Stimulated activated CD4-positive, alpha-beta T cell treated with anti-CD3 and anti-CD28 coated beads, TNF-alpha, amount 100 ng/mL, for 24 hours (primary cell): Measurements from ENCODE around the gene CGREF1.

Source experiments
- DNase-seq, 3 experiments: peaks; one replicate each; pipeline ENCODE4 v3.0.0-alpha.2; 2020; ENCODE audit warnings: low read depth in 3 of 3

CGREF1 gene

DNA sequence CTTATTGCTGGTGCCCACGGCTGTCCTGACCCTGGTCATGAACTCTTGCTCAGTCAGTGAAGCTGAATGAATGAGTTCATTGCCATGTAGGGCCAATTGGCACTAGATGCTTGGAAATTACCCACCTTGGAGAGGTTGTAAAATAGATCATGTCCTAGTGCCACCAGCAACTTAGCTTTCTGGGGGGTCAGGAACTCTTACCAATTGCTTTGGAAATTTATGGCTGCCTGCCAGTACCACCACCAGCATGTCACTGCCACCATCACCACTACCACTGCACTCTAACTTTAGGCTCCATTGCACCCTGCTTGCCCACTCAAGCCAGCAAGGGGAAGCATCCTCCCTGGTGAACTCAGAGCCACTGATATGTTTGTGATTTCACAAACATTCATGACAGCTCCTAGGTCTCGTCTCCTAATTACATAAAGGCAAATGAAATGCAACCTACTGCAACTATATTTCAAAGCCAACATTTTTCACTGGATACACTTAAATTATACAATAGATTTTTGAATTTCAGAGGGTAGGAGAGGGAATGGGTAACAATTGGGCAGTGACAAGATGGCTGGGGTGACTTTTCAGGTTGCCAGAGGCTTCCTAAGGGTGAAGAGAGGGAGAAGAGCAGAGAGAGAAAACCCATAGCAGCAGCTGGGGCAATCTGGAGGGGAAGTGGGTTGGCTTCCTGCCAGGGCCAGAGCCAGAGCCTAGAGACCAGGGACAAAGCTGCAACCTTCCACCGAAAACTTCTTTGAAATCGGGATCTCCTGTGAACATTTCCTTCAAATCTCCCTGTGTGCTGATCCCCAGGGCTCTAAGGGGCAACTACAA is 44.0 kb downstream of the CGREF1 start:
- peak in 1 of 3 experiments; percentile 38 for DNase-seq

DNA sequence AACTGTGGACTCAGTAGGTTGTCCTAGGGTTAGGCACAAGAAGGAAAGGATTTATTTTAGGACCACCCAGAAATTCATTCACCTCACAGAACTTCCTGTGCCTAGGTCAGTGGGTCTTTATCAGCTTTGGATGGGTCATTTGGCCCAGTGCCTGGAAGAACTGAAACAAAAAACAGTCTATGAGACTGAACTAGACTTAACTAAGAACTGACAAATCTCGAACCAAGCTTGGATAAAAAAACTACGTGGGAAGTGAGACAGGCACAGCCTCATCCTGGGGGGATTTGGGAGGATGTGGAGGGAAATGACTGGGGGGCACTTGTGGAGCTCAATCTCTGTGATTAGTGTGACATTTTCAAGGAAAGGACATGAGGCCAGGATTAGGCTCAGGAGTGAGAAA is 45.1 kb downstream of the CGREF1 start:
- no peak for DNase-seq

DNA sequence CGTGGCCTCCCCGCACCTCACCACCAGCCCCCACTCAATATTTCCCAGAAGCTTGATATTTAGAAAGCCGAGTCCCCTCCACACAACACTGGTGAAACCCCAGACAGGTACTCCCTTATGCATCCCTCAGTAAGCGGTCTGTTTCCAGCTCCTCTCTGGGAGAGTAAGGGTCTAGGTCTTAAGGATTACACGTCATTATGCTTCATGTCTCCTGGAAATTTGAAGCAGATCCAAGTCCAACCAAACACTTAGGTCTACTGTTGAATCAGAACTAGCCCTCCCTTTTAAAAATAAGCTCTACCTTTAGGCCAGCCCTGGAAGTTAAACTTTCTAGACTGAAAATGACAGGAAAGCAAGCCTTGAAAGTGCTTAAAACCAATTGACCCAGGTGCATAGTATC is 46.0 kb downstream of the CGREF1 start:
- no peak for DNase-seq

DNA sequence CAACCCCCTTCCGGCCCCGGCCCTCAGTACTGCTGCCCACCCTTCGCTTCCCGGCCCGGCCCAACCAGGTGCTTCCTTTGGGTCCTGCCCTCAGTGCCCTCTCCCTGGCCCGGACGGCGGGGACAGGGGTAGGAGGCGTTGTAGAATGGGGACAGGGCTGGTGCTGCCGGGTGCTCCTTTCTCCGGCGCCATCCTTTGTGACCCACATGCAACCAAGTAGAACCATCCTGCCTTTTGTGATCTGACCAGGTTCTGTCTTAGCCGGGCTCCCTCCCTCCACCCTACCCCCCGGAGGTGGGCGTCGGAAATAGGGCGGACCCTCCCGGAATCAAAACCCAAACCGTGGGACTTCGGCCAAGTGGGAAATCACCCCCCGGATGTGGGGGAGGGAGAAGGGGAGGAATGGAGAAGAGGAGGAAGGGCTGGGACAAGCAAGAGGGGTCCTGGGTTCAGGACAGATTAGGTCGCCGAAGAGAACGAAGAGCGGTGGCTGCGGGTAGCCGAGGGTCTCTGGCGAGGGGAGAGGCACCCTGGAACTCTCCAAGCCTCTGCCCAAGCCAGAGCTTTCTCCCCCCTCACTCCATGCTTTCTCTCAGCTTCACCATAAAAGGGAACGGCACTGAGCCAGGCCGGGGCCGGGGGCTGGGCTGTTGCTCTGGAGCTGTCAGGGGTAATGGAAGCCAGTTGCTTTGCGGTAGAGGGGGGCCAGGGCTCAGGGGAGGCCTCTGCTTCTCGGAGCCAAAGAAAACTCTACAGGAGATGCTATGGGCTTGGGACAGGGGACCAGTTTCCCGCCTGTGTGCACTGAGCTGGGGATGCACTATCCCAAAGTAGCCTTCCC is 46.7 kb downstream of the CGREF1 start:
- DNase-seq = peak in 1 of 3 experiments; percentile 52

DNA sequence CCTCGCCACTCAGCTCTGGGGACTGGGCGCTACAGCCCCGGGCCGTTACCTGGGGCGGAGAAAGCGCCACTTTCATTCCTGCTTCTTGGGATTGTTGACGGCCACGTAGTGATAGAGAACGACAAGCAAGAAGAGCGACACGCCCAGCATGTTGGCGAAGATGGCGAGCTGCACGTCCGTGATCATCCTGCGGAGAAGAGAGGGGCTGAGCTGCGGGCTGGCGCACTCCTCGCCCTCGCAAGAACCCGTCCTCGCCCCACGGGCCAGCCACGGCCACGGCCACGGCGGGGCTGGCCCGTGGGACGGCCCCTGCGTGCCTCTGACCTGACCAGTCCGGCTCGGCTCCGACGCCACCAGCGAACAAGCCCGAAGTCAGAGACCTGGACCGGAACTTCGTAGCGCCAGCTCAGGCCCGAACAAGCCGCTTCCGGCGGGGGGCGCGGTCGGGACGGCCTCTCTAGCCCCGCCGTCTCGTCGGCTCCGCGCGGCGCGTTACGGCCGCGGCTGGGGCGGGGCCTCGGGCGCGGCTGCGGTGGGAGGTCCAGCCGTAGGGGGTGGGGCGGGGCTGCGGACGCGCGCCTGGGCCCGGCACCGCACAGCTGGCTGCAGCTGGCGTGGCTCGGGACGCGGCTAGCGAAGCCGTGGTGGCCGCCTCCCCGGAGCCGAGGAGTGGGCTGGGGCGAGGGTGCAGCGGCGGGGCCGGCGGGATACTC is 47.5 kb downstream of the CGREF1 start, which contains the start of gene OST4:
OST4 (minus strand) TSS at position 378 of the 713 bp plus-strand sequence.
- peak; percentile 83 to 90 (median 84) for DNase-seq

DNA sequence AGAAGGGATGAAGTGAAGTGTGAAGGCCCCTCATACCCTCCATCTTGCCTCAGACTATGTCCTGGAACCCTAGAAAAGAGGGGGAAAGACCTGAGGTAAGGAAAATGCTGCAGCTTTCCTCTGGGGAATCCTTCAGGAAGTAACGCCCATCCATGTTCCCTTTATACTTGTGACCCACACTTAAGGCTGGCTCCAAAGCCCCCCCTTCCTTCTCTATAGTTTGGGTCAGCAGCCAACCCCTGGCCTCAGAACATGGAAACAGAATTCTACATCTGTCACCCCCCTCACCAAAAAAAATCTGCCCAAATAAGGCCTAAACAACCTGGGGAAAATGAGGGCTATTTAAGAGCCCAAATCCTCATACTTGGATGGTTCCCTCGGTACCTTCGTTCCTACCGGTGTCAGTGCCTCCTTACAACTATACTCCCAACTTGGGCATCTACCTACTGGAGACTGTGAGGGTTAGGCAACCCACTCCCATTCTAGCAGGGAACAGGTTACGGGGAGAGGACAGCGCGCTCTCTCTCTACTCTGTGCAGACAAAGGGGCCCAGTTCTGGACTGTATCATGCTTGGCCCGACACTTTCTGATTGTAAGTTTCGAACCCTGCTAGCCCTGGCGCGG is 48.2 kb downstream of the CGREF1 start:
- no peak for DNase-seq

DNA sequence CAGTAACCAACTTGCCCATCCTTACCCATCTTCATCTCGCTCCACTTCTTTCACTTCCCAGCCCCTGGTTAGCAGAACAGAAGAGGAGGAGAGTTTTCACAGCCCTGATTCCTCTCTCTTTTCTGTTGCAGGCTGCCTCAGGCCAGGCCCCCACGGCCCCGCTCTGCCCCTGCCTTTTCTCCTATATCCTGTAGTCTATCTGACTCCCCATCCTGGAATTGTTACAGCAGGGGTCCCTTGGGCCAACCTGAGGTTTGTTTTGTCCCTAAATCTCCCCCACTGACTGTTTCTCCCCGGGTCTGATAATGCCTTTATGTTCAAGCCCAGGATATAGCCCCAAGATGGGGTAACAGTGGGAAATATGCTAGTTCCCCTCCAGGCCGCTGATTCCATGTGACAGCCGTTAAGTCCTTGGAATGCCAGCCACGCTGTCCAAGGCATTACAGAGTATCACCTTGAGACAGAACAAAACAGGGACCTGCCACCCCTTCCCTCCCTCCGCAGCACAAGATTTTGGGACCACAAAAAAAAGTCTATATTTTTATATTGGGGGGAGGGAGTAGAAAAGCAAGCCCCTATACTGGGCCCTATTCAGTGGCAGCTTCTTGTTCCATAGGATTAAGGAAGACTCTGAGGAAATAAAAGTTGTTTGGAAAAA is 48.8 kb downstream of the CGREF1 start:
- DNase-seq = no peak

DNA sequence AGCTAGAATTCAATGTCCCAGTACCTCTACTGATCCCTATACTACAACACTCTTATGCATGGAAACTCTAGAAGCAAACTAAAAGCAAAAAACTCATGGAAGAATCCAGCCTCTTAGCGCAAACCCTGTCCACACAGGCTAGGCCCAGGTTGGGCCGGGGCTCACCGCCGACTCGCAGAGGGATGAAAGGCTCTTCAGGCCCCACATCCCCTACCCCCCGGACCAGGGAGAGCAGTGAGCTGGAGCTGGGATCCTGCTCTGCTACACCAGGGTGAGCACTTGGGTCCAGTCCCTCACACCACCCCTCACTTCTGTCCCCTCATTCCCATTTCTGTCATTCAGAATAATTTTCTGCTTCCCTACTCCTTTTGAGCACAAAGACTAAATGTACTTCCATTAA is 49.5 kb downstream of the CGREF1 start:
- DNase-seq = no peak

DNA sequence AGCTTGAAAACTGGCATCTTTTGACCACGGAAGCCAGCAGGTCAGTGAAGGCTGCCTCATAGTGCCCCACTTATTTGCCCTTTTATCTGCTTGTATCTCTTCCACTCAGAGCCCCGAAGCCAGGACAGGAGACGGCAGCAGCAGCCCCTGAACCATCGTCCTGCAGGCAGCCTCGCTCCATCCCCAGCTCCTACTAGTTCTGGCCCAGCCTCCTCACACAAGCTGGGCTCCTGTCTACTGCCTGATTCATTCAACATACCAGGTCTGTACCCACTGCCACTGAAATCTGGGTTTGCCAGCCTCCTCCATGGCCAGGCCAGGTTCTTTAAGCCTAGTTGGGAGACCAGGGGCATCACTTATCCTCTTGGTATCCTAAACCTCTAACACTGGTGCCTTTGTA is 51.5 kb downstream of the CGREF1 start:
- DNase-seq = no peak

DNA sequence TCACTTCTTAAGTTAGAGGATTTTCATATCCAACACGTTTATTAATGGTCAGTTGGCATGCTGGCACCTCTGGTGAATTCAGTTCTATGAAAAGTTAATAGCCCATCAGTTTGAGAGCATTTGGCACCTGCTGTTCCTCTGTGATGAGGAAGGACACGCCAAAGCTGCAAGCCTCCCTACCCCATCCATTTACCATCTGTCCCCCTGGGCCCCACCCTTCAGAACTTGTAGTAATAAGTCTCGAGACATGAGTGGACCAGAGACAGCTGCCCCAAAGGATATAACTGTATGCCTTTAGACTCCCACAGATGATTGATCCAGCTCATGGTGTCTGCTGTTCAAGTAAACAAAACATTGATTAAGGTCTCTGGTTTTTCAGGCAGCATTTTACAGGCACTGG is 53.8 kb downstream of the CGREF1 start:
- no peak for DNase-seq

DNA sequence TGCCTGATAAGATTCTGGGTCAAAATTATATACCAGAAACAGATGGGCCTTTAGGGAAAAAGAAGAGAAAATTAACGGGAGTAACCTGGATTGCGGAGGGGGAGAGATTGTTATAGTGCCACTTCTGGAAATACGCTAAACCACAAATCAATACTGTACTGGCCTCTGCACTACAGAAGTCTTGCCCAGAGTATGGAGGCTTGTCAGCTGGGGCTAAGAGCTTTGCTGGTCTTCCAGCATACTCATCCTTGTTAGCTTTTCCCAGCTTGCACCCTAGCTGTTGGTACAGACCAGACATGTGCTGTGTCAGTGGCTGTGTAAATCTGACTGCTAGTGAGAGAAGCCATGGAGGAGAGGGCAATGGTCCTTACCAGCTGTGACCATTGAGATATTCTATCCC is 58.6 kb downstream of the CGREF1 start:
- no peak for DNase-seq

DNA sequence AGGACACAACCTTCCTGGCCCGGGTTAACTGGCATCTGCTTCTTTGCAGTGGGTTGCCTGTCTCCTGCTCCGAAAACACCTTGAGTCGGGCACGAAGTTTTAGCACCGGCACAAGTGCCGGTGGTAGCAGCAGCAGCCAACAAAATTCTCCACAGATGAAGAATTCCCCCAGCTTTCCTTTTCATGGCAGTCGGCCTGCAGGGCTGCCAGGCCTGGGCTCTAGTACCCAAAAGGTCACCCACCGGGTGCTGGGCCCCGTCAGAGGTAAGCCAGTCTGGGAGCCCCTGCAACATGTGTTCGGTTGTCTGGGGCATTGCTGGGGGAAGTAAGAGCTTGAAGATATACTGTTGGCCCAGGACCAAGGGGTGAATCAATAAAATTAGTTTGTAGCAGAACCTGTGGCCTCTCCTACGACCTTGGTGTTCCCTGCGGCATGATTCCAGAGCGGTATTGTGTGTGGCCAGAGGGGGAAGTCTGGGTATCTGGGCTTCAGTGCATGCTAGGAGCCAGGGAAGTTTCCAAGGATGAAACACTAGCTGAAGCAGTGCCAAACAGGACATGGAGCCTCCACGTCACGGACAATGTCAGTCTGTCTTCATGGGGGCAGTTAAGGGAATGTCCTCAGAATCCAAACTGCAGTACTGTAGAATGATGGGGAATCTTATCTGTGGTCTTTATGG is 59.6 kb downstream of the CGREF1 start:
- no peak for DNase-seq

DNA sequence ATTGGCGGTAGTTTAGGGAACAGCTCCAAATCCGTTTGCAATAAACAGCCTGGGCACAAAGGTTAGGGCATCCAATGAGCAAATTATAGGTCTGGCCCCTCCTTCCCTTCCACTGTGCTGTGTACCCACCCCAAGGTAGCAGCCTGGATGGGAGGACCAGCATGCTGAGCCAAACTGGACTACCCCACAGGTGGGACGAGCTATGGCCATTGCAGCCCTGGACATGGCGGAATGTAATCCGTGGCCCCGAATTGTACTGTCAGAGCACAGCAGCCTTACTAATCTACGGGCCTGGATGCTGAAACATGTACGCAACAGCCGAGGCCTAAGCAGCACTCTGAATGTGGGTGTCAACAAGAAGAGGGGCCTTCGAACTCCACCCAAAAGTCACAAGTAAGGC is 60.7 kb downstream of the CGREF1 start:
- DNase-seq = no peak

DNA sequence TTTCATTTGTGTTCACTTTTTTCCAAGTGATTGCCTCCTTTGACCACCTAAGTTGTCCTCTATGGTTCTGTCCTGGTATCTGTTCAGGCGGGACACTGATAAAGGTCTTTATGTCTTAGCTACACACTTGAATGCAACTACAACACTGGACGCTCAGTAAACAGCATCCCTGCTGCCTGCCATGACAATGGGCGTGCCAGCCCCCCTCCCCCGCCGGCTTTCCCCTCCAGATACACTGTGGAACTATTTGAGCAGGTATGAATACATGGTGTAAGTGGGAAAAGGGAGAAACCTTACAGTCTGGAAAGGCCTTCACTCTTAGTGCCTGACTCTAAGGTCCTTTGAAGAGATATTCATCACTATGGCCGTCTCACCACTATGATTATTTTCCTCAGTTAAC is 61.7 kb downstream of the CGREF1 start:
- DNase-seq = no peak

DNA sequence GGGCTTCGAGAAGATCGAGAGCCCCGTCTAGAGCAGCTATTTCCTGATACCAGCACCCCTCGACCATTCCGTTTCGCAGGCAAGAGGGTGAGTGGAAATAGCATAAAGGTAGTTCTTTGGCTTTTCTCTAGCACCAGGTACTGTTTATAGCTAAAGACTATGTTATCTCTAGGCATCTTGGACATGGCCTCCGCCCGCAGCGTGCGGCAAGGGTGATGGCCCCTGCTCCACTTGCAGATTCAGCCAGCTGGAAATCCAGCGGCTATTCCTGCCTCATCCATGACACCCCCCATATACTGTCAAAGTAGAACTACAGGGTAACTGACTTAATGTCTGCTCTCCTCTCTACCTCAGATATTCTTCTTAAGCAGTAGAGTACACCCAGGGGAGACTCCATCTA is 64.2 kb downstream of the CGREF1 start:
- DNase-seq = no peak

DNA sequence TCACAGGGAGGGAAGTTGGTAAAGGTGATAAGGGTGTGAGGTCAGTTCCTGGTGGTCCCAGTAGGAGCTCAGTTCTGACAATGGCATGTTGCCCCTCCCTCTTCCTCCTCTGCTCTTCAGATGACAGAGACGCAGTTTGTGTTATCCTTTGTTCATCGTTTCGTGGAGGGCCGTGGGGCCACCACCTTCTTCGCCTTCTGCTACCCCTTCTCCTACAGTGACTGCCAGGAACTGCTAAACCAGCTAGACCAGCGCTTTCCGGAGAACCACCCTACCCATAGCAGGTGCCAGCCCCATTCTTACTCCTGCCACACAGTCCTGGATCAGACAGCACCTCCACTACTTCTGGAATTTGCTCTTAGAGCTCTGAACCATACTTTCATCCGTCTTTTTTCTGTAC is 65.2 kb downstream of the CGREF1 start:
- DNase-seq = no peak

DNA sequence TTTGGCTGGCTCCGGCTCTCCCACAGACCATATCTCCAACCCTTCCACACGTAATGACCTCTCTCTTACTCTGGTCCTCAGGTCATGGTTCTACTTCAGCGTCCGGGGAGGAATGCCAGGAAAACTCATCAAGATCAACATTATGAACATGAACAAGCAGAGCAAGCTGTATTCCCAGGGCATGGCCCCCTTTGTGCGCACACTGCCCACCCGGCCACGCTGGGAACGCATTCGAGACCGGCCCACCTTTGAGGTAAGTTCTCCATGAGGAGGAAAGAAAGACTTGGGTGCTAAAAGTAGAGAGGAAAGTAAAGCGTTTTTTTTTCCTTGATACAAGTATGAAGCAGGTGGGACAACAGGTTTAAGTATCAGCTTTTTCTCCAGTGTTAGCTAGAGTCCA is 65.6 kb downstream of the CGREF1 start:
- no peak for DNase-seq

DNA sequence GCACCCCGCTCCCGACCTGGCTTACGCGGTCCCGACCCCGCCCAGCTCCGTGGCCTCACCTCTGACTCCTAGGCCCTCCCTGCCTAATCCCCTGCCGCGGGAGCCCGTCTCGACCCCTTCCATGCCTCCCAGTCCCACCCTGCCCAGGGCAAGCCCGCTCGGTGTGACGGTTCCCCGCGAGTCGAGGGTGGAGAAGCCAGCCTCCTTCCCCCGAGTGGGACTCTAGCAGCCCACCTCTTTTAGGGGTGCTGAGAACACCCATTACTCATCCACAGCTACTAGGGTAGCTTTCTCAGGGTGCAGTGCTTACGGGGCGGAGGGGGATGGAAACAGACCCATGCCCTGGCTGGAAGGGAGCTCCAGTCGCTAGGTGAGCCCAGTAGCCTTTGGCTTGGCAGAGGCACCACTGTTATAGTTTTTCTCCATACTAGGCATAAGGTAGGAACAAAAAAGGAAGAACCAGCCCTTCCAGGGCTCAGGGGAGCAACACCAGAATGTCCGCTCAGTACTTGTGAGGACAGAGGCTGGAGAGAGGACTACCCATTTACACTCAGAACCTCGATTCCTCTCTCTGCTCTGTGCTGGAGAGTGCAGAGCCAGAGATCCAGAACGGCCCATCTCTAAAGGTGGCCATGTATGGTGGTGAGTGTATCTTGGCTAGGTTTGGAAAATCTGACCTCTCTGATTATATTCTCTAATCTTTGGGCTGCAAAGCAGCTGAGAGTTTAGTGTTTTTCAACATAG is 66.9 kb downstream of the CGREF1 start:
- peak in 1 of 3 experiments; percentile 5 for DNase-seq

DNA sequence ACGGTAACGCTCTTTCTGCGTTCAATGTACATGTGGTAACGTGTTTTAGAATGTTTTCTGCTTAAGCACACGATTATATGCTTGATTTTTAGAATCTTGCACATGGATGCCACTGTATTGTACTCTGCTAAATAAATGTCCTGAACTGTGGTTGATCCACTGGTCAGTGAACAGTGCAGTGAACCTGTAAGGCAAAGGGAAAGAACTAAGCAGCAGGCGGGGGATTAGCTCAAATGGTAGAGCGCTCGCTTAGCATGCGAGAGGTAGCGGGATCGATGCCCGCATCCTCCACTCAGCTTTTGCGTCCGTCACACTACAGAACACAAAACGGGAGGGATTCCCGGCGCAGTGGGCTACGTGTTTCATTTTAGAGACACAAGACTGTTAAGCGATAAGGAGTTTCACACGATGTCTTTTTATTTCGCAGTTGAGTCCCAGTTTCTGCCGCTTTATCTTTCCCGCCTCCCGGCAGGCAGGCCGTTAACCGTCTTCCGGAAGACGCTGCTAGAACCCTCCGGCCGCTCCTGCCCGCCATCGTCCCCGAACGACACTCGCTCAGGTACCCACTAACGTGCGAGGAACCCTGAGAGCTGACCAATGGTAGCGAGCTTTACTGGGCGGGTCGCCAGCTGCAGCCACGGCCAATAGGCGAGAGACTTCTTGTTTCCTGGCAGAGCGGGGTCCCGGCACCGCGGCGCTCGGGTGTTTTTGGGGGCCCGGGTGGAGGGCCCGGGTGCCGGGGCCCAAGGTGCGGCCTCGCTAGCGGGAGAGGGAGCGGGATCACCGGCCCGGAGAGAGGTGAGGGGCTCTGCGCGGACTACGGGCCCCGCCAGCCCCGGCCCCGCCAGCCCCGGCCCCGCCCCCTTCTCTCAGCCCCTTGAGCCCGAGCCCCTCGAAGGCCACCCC is 67.7 kb downstream of the CGREF1 start, which contains the start of gene AGBL5:
AGBL5 (plus strand) TSS at position 673 of the 906 bp plus-strand sequence. CDS start 1,291 bp downstream, outside the sequence.
- peak; percentile 89 to 94 (median 92) for DNase-seq
